Activated B cell treated with CpG ODN at 0.5 μM for 24 hours (primary cell): ENCODE measurements around the gene SEPTIN6. TPM values are rescaled to one million over a fixed set of nuclear protein-coding genes. Genes with fewer than 3 reads are reported as not detected.
"Not testable (repeated sequence)": the region's sequence is repeated elsewhere in the genome, so short reads cannot be mapped to it uniquely, and the experiment has no call there.

Source experiments
- ATAC-seq: fragments of 200-7000 bp; cut with Tn5 transposase; one replicate; pipeline ENCODE4 v1.10.0; 2021; ENCODE audit warnings: low read depth, mild to moderate bottlenecking, moderate library complexity
- CTCF ChIA-PET: fragments of 350-600 bp; sonication (Branson Sonifier 250); formaldehyde crosslinking; loops from one replicate; lab custom pipeline; 2021; ENCODE audit warnings: antibody characterized with exemption; lab: Charles Lee
- POLR2A ChIA-PET: fragments of 350-600 bp; sonication (Branson Sonifier 250); formaldehyde crosslinking; loops from one replicate; lab custom pipeline; 2021; ENCODE audit warnings: antibody characterized with exemption; lab: Charles Lee
- DNase-seq: peaks from one replicate; pipeline ENCODE4 v3.0.0; 2022
- H3K27ac Mint-ChIP-seq: one replicate; pipeline ENCODE4 v1.8.0; 2020; ENCODE audit warnings: mixed read lengths
- H3K27me3 Mint-ChIP-seq: one replicate; pipeline ENCODE4 v1.8.0; 2021; ENCODE audit warnings: mixed read lengths
- H3K36me3 Mint-ChIP-seq: one replicate; pipeline ENCODE4 v1.8.0; 2021; ENCODE audit warnings: low read depth, mixed read lengths
- H3K4me1 Mint-ChIP-seq: one replicate; pipeline ENCODE4 v1.8.0; 2021; ENCODE audit warnings: mixed read lengths
- H3K4me3 Mint-ChIP-seq: one replicate; pipeline ENCODE4 v1.8.0; 2020; ENCODE audit warnings: mild to moderate bottlenecking, mixed read lengths
- H3K9me3 Mint-ChIP-seq: one replicate; pipeline ENCODE4 v1.8.0; 2020; ENCODE audit warnings: mixed read lengths
- intact Hi-C: fragments of 100-400 bp; cut with micrococcal nuclease; formaldehyde crosslinking; loops from one replicate; pipeline ENCODE4 v1.15.1; 2024
- total RNA-seq: library from RNA; stranded (reverse); gene quantifications from 2 replicates; pipeline ENCODE4 v1.2.3, GENCODE V29; 2022
- TF ChIP-seq, protein P1 (sequence below): fragments of 200-600 bp; IDR thresholded peaks from one replicate; pipeline ENCODE4 v1.8.0; 2022; ENCODE audit warnings: antibody characterized with exemption, mild to moderate bottlenecking

Gene SEPTIN6
- total RNA-seq, 1 donor from 2014 or later = 330 TPM

DNA sequence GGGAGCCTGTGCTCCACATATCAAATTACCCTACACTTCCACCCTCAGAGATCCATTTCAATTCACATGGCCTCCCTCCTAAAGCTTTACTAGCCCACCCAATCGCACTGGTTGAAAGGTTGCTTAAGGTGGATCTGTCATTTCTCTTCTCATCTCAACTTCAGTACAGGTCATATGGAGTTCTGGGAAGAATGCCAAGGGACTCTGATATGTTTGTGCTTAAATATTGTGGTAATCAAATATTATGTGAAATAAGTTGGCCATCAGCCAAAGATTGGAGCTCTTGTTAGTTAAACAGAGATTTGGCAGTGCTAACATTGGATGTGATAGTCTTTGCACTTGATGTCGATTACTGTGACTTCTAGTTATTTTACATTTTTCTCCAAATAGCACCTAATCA lies 20.5 kb downstream of the SEPTIN6 start:
- Mint-ChIP-seq H3K4me1 (peaks cover 32% of the 10 kb centered on the region), H3K36me3 (peaks cover 52% of the 10 kb centered on the region), H3K9me3 (no peaks in the 10 kb centered on the region), H3K27me3 (no peaks in the 10 kb centered on the region), H3K4me3 (no peak overlapping the region), H3K27ac (no peak overlapping the region)
- ChIA-PET CTCF (interaction anchor here (1.3 to 1.8 kb wide), 2 partner anchors 21 to 57 kb away, joined by 3 to 4 read pairs; partner anchors contain the start of gene SEPTIN6), POLR2A (interaction anchor here (0.7 to 1.6 kb wide), 5 partner anchors 10 to 67 kb away, joined by 3 to 5 read pairs (median 4); partner anchors contain the start of gene NKRF)
- DNase-seq (no peak), ATAC-seq (no peak)
- intact Hi-C loops = no loop called here
- TF ChIP-seq, protein P1, sequence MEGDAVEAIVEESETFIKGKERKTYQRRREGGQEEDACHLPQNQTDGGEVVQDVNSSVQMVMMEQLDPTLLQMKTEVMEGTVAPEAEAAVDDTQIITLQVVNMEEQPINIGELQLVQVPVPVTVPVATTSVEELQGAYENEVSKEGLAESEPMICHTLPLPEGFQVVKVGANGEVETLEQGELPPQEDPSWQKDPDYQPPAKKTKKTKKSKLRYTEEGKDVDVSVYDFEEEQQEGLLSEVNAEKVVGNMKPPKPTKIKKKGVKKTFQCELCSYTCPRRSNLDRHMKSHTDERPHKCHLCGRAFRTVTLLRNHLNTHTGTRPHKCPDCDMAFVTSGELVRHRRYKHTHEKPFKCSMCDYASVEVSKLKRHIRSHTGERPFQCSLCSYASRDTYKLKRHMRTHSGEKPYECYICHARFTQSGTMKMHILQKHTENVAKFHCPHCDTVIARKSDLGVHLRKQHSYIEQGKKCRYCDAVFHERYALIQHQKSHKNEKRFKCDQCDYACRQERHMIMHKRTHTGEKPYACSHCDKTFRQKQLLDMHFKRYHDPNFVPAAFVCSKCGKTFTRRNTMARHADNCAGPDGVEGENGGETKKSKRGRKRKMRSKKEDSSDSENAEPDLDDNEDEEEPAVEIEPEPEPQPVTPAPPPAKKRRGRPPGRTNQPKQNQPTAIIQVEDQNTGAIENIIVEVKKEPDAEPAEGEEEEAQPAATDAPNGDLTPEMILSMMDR = no peak

DNA sequence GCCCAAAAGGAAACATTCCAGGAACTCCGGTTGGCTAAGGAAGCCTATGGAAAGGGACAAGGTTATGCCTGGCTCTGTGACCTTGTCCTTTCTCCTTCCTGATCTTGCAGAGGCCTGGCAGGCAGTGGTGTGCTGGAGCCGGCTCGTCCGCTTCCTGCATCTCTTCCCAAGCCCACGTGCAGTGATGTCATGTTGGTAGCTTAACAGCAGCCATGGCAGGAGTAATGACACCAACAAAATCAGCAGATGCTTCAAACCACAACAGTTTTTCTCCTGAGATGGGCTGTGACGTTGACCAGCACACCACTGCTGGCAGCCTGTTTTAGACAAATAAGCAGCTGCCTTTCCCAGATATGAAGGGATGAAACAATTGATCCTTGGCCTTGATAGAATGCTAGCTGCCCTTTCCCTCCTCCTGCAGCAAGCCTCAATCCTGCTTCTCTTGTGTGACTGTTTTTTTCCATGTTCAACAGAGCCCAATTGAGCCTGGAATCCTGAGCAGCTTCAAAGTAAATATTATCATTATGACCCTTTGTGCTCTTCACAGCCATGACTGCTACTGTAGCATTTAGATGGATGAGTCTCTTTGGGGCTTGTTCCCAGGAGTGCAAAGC lies 23.4 kb downstream of the SEPTIN6 start:
- ChIA-PET POLR2A (interaction anchor here (0.6 kb wide), 1 partner anchor 8 kb away, joined by 4 read pairs; no protein-coding TSS in a partner anchor), CTCF (no interaction called here)
- ATAC-seq (no peak), DNase-seq (no peak)
- Mint-ChIP-seq H3K4me3 (no peak overlapping the region), H3K4me1 (peaks cover 36% of the 10 kb centered on the region), H3K27me3 (no peaks in the 10 kb centered on the region), H3K9me3 (no peaks in the 10 kb centered on the region), H3K27ac (no peak overlapping the region), H3K36me3 (peaks cover 52% of the 10 kb centered on the region)
- TF ChIP-seq, protein P1 = no peak
- intact Hi-C loops = loop anchor here (5.0 kb wide), 1 partner anchor 58 kb away; no protein-coding TSS in a partner anchor

DNA sequence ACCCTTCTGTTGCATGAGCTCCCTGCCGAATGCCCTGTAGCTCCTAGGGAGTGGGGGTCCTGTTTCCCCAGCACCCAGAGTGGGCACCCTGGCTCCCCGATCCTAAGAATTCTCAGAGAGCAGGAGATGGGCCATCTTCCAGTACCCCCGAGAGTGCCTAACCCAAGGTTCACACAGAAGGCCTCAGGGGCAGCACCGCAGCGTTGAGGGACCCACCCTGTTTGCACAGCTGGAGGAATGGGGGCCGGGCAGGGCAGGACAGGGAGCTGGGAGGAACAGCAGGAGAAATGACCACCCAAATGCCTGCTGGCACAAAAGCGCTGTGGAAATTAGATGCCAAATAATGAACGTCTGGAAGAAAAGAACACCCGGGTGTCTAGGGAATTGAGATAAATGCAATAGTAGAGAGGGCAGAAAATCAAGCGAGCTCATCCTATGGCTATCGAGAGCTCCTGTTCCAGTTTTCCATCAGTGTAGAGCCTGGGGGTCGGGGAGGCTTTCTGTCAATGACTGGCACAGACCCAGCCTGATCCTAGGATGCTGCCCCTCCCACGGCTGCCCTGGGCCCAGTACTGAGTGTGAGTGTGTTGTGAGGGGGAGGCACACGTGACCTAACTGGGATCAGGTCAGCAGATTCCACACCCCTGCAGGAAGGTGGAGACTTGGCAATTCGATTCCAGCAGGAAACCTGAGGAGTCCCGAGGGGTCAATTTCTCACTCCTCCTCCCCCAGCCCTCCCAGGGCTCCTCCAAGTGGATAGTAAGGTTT lies 25.7 kb downstream of the SEPTIN6 start:
- Mint-ChIP-seq H3K27ac (peak overlapping the region; percentile 96), H3K27me3 (no peaks in the 10 kb centered on the region), H3K4me1 (peaks cover 44% of the 10 kb centered on the region), H3K4me3 (no peak overlapping the region), H3K9me3 (no peaks in the 10 kb centered on the region), H3K36me3 (peaks cover 49% of the 10 kb centered on the region)
- POLR2A ChIA-PET = interaction anchor here (0.5 to 2.1 kb wide), 7 partner anchors 8 to 105 kb away, joined by 3 to 18 read pairs (median 8); partner anchors contain the start of gene SEPTIN6
- TF ChIP-seq, protein P1 = no peak
- ATAC-seq (no peak), DNase-seq (no peak)
- intact Hi-C loops = loop anchor here (2.0 to 5.0 kb wide), 3 partner anchors 18 to 60 kb away; no protein-coding TSS in a partner anchor
- CTCF ChIA-PET = no interaction called here

DNA sequence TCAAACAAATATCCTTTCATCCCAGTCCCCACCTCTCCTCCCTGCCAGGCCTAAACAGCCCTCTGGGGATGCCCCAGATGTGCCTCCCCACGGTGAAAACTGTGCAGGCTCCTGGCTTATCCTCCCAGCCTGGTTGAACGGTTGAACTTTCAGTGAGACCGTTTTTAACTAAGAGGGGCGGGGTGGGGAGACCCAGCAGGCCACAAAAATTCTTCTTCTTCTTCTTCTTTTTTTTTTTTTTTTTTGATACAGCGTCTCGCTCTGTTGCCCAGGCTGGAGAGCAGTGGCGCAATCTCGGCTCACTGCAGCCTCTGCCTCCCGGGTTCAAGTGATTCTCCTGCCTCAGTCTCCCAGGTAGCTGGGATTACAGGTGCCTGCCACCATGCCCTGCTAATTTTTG lies 28.1 kb downstream of the SEPTIN6 start:
- CTCF ChIA-PET = interaction anchor here (2.0 kb wide), 1 partner anchor 55 kb away, joined by 4 read pairs; no protein-coding TSS in a partner anchor
- not testable (repeated sequence) for H3K27me3 Mint-ChIP-seq, DNase-seq, H3K9me3 Mint-ChIP-seq
- POLR2A ChIA-PET = interaction anchor here (0.7 to 1.2 kb wide), 2 partner anchors 20 to 95 kb away, joined by 5 to 8 read pairs; no protein-coding TSS in a partner anchor
- peak; percentile 46 for ATAC-seq
- H3K27ac Mint-ChIP-seq = peak overlapping the region; percentile 96
- peaks cover 53% of the 10 kb centered on the region for H3K4me1 Mint-ChIP-seq
- intact Hi-C loops = loop anchor here (2.0 to 5.0 kb wide), 2 partner anchors 20 to 62 kb away; no protein-coding TSS in a partner anchor
- peaks cover 51% of the 10 kb centered on the region for H3K36me3 Mint-ChIP-seq
- peak overlapping the region; percentile 50 for H3K4me3 Mint-ChIP-seq

DNA sequence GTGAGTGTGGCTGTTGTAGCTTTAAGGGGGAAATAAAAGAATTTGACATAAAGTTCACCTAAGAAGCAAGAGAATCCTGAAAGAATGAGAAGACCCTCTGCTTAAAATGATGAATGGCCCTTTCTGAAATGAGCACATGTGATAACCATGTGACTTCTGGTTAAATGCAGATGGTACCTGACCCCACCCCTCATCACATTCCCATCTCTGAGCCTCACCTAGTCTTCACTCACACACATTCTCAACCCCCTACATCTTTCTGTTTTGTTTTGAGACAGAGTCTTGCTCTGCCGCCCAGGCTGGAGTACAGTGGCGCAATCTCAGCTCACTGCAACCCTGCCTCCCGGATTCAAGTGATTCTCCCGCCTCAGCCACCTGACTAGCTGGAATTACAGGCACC lies 31.5 kb downstream of the SEPTIN6 start:
- ATAC-seq = no peak
- no peaks in the 10 kb centered on the region for H3K27me3 Mint-ChIP-seq
- peaks cover 37% of the 10 kb centered on the region for H3K4me1 Mint-ChIP-seq
- TF ChIP-seq, protein P1 = no peak
- H3K4me3 Mint-ChIP-seq = no peak overlapping the region
- no peaks in the 10 kb centered on the region for H3K9me3 Mint-ChIP-seq
- ChIA-PET CTCF (interaction anchor here (1.2 kb wide), 1 partner anchor 52 kb away, joined by 3 read pairs; no protein-coding TSS in a partner anchor), POLR2A (interaction anchor here (0.6 to 1.4 kb wide), 8 partner anchors 11 to 88 kb away, joined by 3 to 5 read pairs (median 3); partner anchors contain the start of genes NKRF, SEPTIN6 and UBE2A)
- H3K36me3 Mint-ChIP-seq = peaks cover 52% of the 10 kb centered on the region
- DNase-seq = no peak
- intact Hi-C loops = no loop called here
- peak overlapping the region; percentile 3 for H3K27ac Mint-ChIP-seq
